Occipital lobe (tissue), 2 donors: ENCODE results near the gene TBL1XR1. TPM values are rescaled to one million over a fixed set of nuclear protein-coding genes. Genes with fewer than 3 reads are reported as not detected.
"Not testable (repeated sequence)": the region's sequence is repeated elsewhere in the genome, so short reads cannot be mapped to it uniquely, and the experiment has no call there.

ENCODE experiments used
- DNase-seq: peaks from one replicate; lab custom pipeline; 2025; lab: John Stamatoyannopoulos, UW
- total RNA-seq: library from RNA; depleted of rRNA; stranded (reverse); fragments of >200 nt; gene quantifications from one replicate; pipeline ENCODE4 v1.2.3, GENCODE V29; 2014

Gene TBL1XR1
- total RNA-seq, 1 donor from 2014 or later: 358 TPM

GRCh38 chr3:177208781-177209180, 11.5 kb upstream of the TBL1XR1 start:
- DNase-seq: no peak

- DNase-seq: no peak
Observed at GRCh38 chr3:177208223-177208622, 10.9 kb upstream of the TBL1XR1 start.

- DNase-seq: no peak
Observed at GRCh38 chr3:177206936-177207335, 9.7 kb upstream of the TBL1XR1 start.

- DNase-seq: no peak
Observed at GRCh38 chr3:177203689-177204395, 6.6 kb upstream of the TBL1XR1 start.

- DNase-seq: not testable (repeated sequence)
Observed at GRCh38 chr3:177203016-177203415, 5.7 kb upstream of the TBL1XR1 start.

- DNase-seq: no peak
Observed at GRCh38 chr3:177201700-177202397, 4.6 kb upstream of the TBL1XR1 start.

- DNase-seq: no peak
Observed at GRCh38 chr3:177199206-177199760, 2.0 kb upstream of the TBL1XR1 start.

GRCh38 chr3:177197727-177198460, 612 bp upstream of the TBL1XR1 start:
- DNase-seq: peak; percentile 33

GRCh38 chr3:177196456-177197040, 734 bp downstream of the TBL1XR1 start:
- DNase-seq: peak; percentile 20

- DNase-seq: no peak
Observed at GRCh38 chr3:177196008-177196455, 1.2 kb downstream of the TBL1XR1 start.

GRCh38 chr3:177195242-177195991, 1.9 kb downstream of the TBL1XR1 start:
- peak; percentile 2 for DNase-seq

- no peak for DNase-seq
Observed at GRCh38 chr3:177194299-177194698, 3.0 kb downstream of the TBL1XR1 start.

GRCh38 chr3:177193688-177194268, 3.5 kb downstream of the TBL1XR1 start:
- no peak for DNase-seq

GRCh38 chr3:177193275-177193674, 4.0 kb downstream of the TBL1XR1 start:
- DNase-seq: not testable (repeated sequence)

- no peak for DNase-seq
Observed at GRCh38 chr3:177190756-177191681, 6.3 kb downstream of the TBL1XR1 start.

- not testable (repeated sequence) for DNase-seq
Observed at GRCh38 chr3:177190184-177190583, 7.1 kb downstream of the TBL1XR1 start.

- not testable (repeated sequence) for DNase-seq
Observed at GRCh38 chr3:177188325-177188724, 9.0 kb downstream of the TBL1XR1 start.

- no peak for DNase-seq
Observed at GRCh38 chr3:177186306-177186705, 11.0 kb downstream of the TBL1XR1 start.

- DNase-seq: no peak
Observed at GRCh38 chr3:177185035-177185574, 12.2 kb downstream of the TBL1XR1 start.
